Measurements from ENCODE around the gene WLS. TPM values are rescaled to one million over a fixed set of nuclear protein-coding genes. Genes with fewer than 3 reads are reported as not detected.
"Not testable (repeated sequence)": the region's sequence is repeated elsewhere in the genome, so short reads cannot be mapped to it uniquely, and the experiment has no call there.

The WLS gene
- total and polyA plus RNA-seq, 4 donors: 27.3 to 128 (median 71.7) TPM

GRCh38 chr1:68160935-68161334 is 71.4 kb downstream of the WLS start:
- not testable (repeated sequence) for ATAC-seq (ENCODE audit: insufficient read depth, low FRiP score); H3K27ac ChIP-seq (ENCODE audit: low read depth in 1 of 2, low read length in 1 of 2); H3K9me3 ChIP-seq (ENCODE audit: control insufficient read depth in 4 of 4, insufficient read depth in 3 of 4, low read length in 3 of 4); DNase-seq; H3K4me1 ChIP-seq (ENCODE audit: control insufficient read depth in 5 of 5, insufficient read depth in 5 of 5, low read length in 5 of 5); H3K4me3 ChIP-seq; H3K27me3 ChIP-seq (ENCODE audit: control insufficient read depth in 3 of 3, insufficient read depth in 3 of 3, low read length in 2 of 3); H3K9ac ChIP-seq (ENCODE audit: insufficient read depth in 1 of 2, low read length in 2 of 2)
- 57 to 72% methylated on average over 2 of the region's 2 CpGs for WGBS, 2 donors
- H3K36me3 ChIP-seq (ENCODE audit: control insufficient read depth in 4 of 4, insufficient read depth in 4 of 4, low read length in 4 of 4): peaks cover 3 to 22% (median 13%) of the 10 kb centered on the region in 4 donors

- DNase-seq (no peak), ATAC-seq (ENCODE audit: insufficient read depth, low FRiP score) (no peak)
- no peak overlapping the region for H3K4me3 ChIP-seq
- TF ChIP-seq CTCF (IDR thresholded peaks at IDR 0.05; ENCODE audit: control extremely low read depth, extremely low read depth): no peak
- peaks cover 4 to 26% (median 13%) of the 10 kb centered on the region in 4 donors for H3K36me3 ChIP-seq (ENCODE audit: control insufficient read depth in 4 of 4, insufficient read depth in 4 of 4, low read length in 4 of 4)
- H3K27ac ChIP-seq (ENCODE audit: low read depth in 1 of 2, low read length in 1 of 2): no peak overlapping the region
- H3K9me3 ChIP-seq (ENCODE audit: control insufficient read depth in 4 of 4, insufficient read depth in 3 of 4, low read length in 3 of 4): no peaks in the 10 kb centered on the region
- H3K27me3 ChIP-seq (ENCODE audit: control insufficient read depth in 3 of 3, insufficient read depth in 3 of 3, low read length in 2 of 3): no peaks in the 10 kb centered on the region
- WGBS, 2 donors: 96 to 97% methylated on average over 1 of the region's 1 CpG
- H3K9ac ChIP-seq (ENCODE audit: insufficient read depth in 1 of 2, low read length in 2 of 2): no peak overlapping the region
- no peaks in the 10 kb centered on the region for H3K4me1 ChIP-seq (ENCODE audit: control insufficient read depth in 5 of 5, insufficient read depth in 5 of 5, low read length in 5 of 5)
Observed at GRCh38 chr1:68160021-68160420, 72.3 kb downstream of the WLS start.

GRCh38 chr1:68158837-68159236 is 73.5 kb downstream of the WLS start:
- H3K27ac ChIP-seq (ENCODE audit: low read depth in 1 of 2, low read length in 1 of 2): no peak overlapping the region
- no peak overlapping the region for H3K9ac ChIP-seq (ENCODE audit: insufficient read depth in 1 of 2, low read length in 2 of 2)
- no peaks in the 10 kb centered on the region for H3K4me1 ChIP-seq (ENCODE audit: control insufficient read depth in 5 of 5, insufficient read depth in 5 of 5, low read length in 5 of 5)
- DNase-seq (no peak), ATAC-seq (ENCODE audit: insufficient read depth, low FRiP score) (no peak)
- peaks cover 6 to 29% (median 12%) of the 10 kb centered on the region in 4 donors for H3K36me3 ChIP-seq (ENCODE audit: control insufficient read depth in 4 of 4, insufficient read depth in 4 of 4, low read length in 4 of 4)
- 78 to 88% methylated on average over 8 of the region's 8 CpGs for WGBS, 2 donors
- H3K4me3 ChIP-seq: no peak overlapping the region
- no peaks in the 10 kb centered on the region for H3K27me3 ChIP-seq (ENCODE audit: control insufficient read depth in 3 of 3, insufficient read depth in 3 of 3, low read length in 2 of 3)
- no peaks in the 10 kb centered on the region for H3K9me3 ChIP-seq (ENCODE audit: control insufficient read depth in 4 of 4, insufficient read depth in 3 of 4, low read length in 3 of 4)
- TF ChIP-seq CTCF (IDR thresholded peaks at IDR 0.05; ENCODE audit: control extremely low read depth, extremely low read depth): no peak

- 96 to 97% methylated on average over 2 of the region's 2 CpGs for WGBS, 2 donors
- no peak for TF ChIP-seq CTCF (IDR thresholded peaks at IDR 0.05; ENCODE audit: control extremely low read depth, extremely low read depth)
- no peaks in the 10 kb centered on the region for H3K9me3 ChIP-seq (ENCODE audit: control insufficient read depth in 4 of 4, insufficient read depth in 3 of 4, low read length in 3 of 4)
- no peak overlapping the region for H3K27ac ChIP-seq (ENCODE audit: low read depth in 1 of 2, low read length in 1 of 2)
- no peak for DNase-seq
- ATAC-seq (ENCODE audit: insufficient read depth, low FRiP score): no peak
- H3K36me3 ChIP-seq (ENCODE audit: control insufficient read depth in 4 of 4, insufficient read depth in 4 of 4, low read length in 4 of 4): peaks cover 12 to 30% (median 15%) of the 10 kb centered on the region in 4 donors
- no peaks in the 10 kb centered on the region for H3K4me1 ChIP-seq (ENCODE audit: control insufficient read depth in 5 of 5, insufficient read depth in 5 of 5, low read length in 5 of 5)
- no peak overlapping the region for H3K4me3 ChIP-seq
- H3K9ac ChIP-seq (ENCODE audit: insufficient read depth in 1 of 2, low read length in 2 of 2): no peak overlapping the region
- no peaks in the 10 kb centered on the region for H3K27me3 ChIP-seq (ENCODE audit: control insufficient read depth in 3 of 3, insufficient read depth in 3 of 3, low read length in 2 of 3)
Observed at GRCh38 chr1:68157416-68157815, 74.9 kb downstream of the WLS start.

Data from lung (tissue), 12 donors.